Hippocampal formation (tissue), 2 donors: ENCODE measurements around the gene PRKD1.
"Not testable (repeated sequence)": the region's sequence is repeated elsewhere in the genome, so short reads cannot be mapped to it uniquely, and the experiment has no call there.

Source experiments
- DNase-seq, 2 donors: peaks; one replicate each; lab custom pipeline; 2025; lab: John Stamatoyannopoulos, UW

PRKD1 gene

DNA sequence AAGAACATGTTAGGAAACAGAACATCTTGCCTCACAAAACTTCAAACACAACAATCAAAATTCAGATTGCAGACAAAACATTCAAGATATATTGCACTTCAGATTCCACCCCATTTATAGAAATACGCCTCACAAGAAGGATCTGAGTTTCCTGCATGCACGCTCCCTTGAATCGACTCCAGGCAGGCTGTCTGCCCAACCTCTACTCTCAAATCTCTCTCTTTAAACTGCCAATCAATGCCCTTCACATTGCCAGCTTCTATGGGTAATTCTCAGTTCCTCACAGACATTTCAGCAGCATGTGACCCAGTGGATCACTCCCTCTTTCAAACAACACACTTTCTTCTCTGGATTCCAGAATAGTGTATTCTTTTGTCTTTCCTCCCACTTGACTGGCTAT lies 184.1 kb downstream of the PRKD1 start:
- DNase-seq, result no peak

DNA sequence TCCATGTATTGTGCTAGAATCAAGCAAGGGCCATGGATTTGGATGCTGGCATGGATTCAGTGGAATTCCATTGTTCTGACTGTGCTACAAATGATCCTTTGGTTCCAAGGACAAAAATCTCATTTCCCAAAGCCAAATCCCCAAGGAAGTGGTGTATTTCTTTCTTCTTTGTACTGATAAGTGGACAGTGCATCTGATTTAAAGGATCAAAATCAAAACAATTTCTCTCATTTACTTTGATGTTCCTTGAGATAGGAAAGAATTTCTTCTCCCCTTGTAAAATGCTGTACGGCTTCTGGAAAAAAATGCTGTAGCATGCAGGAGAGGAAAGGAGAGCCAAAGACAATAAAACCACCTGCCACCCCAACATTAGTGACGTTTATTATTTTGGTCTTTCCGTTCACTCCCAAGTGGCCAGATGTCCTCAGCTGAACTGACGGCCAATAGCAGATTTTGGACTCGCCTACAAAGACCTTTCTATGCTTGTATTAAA lies 185.7 kb downstream of the PRKD1 start:
- DNase-seq, result no peak

DNA sequence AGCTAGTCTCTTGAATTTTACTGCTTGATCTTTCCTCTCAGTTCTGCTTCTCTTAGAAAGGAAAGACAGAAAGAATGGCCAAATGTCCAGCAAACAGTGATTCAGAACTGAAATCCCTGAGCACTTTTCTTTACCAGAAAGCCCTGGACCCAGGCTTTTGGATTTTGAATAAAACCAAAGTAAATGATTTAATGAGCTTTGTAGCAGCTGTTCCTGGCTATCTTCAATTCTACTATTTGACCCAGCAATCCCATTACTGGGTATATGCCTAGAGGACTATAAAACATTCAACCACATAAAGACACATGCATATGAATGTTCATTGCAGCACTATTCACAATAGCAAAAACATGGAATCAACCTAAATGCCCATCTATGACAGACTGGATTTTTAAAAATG lies 187.2 kb downstream of the PRKD1 start:
- no peak for DNase-seq

DNA sequence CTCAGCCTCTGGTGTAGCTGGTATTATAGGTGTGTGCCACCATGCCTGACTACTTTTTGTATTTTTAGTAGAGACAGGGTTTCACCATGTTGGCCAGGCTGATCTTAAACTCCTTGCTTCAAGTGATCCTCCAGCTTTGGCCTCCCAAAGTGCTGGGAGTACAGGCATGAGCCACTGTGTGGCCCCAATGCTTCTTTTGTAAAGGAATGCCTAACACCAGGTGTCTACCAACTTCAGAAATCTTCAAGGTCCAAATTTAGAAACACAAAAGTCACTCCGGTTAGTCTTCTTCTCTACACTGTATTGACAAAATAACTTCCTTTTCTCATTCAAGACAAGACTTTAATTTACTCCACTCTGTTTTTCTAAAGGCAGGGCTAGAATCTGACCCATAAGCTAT lies 188.7 kb downstream of the PRKD1 start:
- DNase-seq, result no peak

DNA sequence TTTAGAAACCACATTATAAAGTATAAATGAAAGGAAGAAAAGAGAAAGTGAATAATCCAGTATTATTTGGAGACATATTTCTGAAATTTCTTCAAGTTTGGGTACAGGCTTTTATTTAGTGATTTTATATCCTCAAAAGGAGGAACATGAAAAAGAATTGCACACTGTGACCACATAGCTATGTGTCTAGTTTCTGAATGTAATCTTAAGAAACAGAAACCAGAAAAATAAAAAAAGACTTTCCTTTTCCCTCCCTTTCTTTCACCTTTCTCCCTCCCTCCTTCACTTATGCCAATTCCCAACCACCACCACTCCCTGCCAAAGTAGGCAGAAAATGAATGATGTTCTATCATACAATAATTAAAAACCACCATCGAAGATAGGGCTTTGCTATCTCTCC lies 189.6 kb downstream of the PRKD1 start:
- no peak for DNase-seq

DNA sequence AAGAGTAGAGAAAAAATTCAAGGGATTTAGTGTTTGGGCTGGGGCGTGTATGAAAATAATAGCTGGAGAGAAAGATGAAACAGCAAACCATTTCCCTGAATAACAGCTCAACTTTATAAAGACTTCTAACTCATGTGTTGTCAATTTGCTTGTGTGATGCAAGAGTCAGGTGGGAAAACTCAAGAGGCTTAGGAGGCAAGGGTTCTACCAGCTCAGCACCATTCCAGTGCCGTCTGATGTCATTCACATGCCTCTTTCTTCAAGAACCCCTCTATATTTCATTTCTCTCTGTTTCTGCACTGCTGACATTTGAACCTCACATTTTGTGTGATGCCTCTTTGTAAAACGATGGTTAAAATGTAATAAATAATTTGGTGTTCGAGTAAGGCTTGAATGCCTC lies 192.2 kb downstream of the PRKD1 start:
- no peak for DNase-seq

DNA sequence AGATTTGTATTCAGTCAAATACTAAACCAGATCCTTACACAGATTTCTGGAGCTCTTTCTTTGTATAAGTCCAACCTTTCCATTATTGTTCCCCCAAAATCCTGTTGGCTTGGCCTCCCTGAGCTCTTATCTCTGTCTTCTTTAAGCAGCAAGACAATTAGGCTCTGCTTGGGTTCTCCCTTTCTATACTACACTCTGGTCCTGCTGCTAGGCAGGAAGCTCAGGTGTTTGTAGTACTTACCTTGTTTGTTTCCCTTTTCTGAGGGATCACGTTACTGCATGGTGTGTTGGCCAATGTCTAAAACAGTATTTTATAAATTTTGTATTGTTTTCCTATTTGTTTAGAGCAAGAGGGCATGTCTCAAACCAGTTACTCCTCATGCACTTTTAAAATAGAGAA lies 192.9 kb downstream of the PRKD1 start:
- no peak for DNase-seq

DNA sequence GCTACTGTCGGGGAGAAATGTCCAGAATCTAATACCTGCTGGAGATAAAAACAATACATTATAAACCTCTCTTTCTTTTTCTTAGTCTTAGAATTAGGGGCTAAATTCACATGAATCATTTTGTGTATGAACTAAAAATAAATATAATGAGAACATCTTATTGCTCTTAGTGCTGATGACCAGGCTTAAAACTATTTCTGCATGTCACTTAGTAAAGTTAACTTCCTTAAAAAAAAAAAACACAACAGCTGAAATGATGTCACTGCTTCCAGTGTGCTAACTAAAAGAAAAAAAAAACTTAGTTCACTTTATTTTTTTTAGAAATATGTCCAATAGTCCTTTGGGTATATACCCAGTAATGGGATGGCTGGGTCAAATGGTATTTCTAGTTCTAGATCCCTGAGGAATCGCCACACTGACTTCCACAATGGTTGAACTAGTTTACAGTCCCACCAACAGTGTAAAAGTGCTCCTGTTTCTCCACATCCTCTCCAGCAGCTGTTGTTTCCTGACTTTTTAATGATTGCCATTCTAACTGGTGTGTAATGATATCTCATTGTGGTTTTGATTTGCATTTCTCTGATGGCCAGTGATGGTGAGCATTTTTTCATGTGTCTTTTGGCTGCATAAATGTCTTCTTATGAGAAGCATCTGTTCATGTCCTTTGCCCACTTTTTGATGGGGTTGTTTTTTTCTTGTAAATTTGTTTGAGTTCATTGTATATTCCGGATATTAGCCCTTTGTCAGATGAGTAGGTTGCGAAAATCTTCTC lies 200.9 kb downstream of the PRKD1 start:
- not testable (repeated sequence) for DNase-seq

DNA sequence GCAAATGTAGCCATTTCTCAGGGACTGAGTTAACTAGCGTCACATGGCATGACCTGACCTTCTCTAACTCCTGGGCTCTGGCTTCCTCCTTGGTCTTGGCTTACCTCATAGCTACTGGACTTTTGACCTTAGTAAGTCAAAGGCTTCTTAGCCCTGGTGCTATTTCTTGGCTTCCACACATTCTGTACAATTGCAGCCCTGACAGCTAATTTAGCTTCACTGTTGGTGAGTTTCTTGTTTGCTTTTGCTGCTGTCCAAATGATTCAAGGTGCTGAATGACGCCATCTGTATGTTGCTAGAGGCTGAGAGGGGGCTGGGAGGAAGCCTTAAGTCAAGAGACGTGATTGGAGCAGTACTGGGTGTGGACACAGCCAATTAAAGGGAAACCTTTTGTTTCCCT lies 202.7 kb downstream of the PRKD1 start:
- DNase-seq, result no peak

DNA sequence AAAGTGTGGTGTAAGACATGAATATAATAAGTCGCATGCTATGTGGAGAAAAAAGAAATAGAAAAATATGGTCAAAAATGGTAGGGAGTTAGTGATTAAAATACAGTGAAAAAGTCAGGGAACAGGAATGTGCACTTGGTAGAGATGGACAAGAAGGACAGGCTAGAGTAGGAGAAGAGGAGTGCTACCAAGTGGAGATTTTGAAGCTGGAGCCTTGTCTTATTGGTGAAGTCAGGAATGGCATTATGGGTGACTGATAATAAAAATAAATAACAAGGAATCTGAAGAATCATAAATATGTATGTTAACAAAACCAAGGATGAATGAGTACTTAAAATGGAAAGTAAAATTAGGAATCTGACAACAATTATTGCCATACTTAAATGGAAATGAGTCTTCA lies 204.8 kb downstream of the PRKD1 start:
- no peak for DNase-seq

DNA sequence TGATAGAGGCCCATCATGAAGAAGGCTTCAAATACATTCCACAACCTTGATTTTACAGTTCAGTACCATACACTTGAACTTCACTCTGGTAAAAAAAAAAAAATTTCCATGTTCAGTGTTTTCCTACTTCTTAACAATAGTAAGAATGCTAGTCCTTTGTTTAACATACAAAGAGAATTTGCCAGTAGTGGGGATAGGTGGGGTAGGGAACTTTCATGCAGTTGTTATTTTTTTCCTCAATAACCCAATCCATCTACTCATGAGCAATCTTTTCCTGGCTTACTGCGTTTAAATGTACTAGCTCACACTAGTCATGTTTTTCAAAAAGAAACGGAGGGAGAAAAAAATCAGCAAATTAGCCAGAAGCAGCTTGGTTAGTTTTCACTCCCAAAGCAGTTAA lies 206.1 kb downstream of the PRKD1 start:
- no peak for DNase-seq

DNA sequence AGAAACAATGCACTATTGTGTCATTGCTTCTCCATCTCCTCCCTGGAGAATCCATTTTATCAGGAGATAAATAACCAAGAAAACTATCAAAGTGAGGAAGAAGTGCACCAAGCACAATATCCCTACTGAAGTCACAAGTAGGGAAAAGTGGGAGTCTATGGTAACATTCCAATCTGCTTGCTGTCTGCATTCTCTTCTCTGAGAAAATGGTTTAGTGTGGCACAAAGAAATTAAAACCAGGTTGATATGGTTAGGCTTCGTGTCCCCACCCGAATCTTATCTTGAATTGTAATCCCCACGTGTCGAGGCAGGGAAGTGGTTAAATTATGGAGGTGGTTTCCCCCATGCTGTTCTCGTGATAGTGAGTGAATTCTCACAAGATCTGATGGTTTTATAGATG lies 209.7 kb downstream of the PRKD1 start:
- no peak for DNase-seq

DNA sequence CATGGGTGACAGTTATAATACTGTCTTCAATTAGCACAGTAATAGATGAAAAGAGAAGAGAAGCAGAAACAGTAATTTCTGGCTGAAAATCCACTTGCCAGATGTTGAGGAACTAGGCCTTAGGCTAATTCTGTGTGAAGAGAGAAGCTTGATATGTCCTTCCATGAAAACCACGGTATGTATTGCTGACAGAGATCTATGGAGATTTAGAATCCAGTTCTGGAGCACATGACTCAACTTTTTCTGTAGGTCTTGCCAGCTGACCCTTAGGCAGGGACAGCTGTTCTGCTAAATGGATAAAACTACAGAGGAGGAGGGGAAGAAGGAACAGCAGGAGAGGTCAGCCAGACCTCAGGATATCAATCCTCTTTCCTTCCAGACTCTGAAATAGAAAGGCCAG lies 211.5 kb downstream of the PRKD1 start:
- no peak for DNase-seq

DNA sequence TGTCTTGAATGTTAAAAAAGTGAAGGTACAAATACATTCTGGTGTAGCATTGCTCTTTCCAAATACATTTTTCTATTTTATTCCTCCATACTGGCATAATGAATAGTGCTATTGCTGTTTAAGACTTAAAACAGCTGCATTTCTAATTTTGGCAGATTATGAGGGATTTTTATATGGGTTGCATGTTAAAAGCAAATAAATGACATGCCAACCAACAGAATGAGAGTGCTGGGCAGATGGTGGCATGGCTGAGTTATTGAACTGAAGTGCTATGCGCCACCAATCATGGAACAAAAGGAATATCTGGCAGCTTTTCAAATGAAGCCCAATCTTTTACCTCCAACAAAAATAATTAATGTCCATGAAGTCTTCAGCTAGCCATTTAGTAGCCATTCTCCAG lies 215.0 kb downstream of the PRKD1 start:
- DNase-seq, result no peak

DNA sequence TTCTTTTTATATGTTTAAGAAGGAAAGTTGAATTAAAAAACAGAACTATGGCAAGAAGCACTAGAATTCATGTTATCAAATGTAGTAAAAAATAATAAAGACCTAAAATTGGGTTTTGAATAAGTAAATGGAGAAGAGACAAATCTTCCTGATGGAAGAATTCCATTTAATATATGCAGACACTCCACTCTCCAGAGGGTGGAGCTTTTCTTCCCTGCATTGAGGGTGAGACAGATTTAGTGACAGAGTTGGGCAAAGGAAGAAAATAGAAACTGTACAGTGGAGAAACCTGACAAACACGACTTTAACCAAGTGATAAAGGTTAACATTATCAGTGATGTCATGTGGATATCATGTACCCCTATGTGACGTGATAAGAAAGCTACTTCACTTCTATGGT lies 217.6 kb downstream of the PRKD1 start:
- peak in 1 of 2 donors; percentile 16 for DNase-seq

DNA sequence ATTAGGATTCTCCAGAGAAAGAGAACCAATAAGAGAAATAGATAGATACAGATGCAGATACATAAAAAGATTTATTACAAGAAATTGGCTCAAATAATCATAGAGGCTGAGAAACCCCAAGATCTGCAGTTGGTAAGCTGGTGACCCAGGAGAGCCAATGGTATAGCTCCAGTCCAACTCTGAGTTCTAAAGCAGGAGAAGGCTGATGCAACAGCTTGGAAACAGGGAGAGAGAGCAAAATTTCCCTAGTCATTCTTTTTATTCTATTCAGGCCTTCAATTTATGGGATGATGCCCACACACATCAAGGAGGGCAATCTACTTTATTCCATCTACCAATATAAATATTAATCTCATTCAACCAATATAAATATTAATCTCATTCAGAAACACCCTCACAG lies 218.2 kb downstream of the PRKD1 start:
- no peak for DNase-seq

DNA sequence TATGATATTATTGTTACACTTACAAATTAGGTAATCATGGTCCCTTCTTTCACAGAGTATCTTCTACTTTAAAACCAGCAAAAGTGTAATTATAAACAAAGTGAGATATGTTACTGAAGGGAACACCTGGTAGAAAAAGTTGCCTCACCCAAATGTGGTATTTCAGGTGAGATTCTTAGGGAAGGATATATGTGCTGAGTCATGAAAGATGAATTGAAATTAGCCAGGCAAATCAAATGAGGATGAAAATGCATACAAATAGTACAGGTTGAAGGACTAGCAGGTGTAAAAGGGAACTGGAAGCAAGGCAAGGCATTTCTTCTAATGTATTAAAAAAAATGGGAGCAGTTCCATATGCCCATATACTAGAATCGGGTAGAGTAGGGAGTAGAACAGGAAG lies 220.9 kb downstream of the PRKD1 start:
- no peak for DNase-seq

DNA sequence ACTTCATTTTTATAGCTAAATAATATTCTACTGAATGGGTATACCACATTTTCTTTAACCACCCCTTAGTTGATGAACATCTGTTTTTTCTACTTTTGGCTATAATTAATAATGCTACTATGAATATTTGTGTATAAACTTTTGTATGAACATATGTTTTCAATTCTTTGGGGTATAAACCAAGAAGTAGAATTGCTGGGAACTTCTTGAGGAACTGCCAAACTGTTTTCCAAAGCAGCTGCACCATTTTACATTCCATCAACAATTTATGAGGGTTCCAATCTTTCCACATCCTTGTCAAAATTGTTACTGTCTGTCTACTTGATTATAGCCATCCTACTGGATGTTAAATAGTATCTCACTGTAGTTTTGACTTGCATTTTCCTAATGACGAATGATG lies 221.8 kb downstream of the PRKD1 start:
- no peak for DNase-seq

DNA sequence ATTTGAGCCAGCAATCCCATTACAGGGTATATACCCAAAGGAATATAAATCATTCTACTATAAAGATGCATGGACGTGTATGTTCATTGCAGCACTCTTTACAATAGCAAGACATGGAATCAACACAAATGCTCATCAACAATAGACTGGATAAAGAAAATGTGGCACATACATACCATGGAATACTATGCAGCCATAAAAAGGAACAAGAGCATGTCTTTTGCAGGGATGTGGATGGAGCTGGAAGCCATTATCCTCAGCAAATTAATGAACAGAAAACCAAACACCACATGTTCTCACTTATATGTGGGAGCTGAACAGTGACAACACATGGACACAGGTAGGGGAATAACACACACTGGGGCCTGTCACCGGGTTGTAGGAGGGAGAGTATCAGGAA lies 238.1 kb downstream of the PRKD1 start:
- DNase-seq, result not testable (repeated sequence)

DNA sequence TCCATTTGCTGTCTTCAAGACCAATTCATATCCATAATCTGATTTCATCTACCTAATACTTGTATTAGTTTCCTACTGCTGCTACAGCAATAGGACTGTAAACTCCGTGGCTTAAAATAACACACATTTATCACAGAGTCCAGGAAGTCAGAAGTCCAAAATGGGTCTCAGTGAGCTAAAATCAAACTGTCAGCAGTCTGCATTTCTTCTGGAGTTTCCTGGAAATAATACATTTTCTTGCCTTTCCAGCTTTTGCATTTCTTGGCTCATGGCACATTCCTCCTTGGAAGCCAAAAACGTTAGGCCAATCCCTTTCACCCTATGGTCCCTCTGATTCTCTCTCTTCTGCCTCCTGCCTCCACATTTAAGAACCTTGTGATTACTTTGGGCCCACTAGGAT lies 239.8 kb downstream of the PRKD1 start:
- no peak for DNase-seq

DNA sequence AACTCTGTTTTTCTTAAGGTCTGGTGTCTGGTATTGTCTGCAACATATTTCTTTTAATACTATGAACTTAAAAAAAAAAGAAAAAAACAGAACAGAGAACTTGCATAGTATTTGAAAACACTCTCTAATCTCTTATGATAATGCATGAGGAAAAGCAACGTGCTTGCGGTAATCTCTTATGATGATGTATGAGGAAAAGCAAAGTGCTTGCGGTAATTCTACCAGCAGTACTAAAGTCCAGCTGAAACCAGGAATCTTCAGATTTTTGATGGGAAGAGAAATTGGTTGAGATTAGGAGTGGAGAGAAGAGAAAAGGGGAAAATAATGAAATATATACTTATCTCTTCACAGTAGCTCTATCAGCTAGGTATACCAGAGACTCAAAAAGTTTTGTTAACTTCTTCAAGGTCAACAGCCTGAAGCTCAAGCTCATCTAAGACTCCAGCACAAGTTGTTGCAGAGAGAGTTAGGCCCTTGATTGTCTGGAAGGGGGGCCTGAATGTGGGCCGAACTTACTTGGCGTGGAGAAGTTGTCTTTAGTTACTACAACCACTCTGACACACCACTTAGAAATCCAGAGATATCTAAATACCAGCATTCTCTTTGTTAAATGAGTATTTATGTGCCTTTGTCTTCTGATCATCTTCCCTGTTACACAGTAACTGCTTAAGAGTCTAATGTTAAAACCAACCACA lies 240.4 kb downstream of the PRKD1 start:
- no peak for DNase-seq

DNA sequence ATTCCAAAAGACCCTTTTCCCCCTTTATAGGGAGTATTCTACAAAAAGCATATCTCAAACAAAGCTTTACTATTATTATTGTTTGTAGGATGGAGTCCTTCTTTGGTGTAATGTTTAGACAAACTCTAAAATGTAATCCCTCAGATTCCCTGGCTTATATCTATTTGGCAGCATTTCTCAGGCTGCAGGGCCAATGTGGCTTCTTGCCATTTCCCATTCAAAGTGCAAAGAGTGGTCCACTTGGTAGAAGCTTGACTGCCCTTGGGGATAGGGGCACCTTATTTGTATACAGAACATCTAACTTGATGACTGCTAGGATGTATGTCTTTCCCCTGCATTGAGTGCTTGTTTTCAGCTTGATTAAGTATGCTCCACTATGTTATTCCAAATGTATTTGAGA lies 242.7 kb downstream of the PRKD1 start:
- DNase-seq, result no peak

DNA sequence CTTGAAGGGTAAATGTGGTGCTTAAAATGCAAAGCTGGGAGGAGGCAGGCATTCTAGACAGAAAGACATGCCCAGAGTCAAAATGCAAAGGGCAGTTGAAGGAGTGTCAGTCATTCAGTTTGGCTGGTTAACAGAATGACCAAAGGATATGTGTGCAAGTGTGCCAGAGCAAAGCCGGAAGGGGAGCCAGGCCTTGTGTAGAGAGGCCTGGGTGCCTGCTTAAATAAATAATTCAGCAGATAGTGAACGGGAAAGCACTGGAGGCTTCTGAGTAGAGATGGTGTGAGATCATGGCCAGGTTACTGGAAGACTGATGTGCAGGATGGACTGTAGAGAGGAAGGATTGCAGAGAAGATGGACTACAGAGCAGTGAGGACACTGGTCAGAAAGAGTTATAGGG lies 244.9 kb downstream of the PRKD1 start:
- DNase-seq, result no peak

DNA sequence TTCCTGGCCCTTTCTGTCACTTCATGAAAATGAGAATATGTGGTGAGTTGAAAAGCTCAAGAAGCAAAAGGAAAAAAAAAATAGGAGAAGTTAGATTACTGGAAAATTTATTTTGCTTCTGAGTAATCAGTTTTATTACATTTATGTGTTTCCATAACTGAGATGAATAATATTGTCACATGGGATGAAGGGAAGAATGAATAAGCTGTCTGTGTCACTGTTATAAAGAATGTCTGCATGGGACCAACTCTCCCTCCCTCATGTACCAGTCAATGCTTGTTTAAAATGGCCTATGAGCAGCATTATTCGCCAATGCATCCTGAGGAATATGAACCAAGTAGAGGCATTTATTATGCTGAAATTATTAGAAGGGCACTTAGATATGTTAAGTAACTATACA lies 246.3 kb downstream of the PRKD1 start:
- DNase-seq, result no peak
